ENCODE data around the gene KIF26B.

Gene KIF26B

GRCh38 chr1:245615001-245615400 lies 460.2 kb downstream of the KIF26B start:
- FAIRE-seq (no peak), DNase-seq (ENCODE audit: low spot score) (no peak)

- DNase-seq (ENCODE audit: low spot score) (no peak), FAIRE-seq (no peak)
Measured at GRCh38 chr1:245621589-245621988, 466.8 kb downstream of the KIF26B start.

- DNase-seq (ENCODE audit: low spot score), result no peak
Measured at GRCh38 chr1:245622332-245623014, 467.7 kb downstream of the KIF26B start.

GRCh38 chr1:245641384-245641783 lies 486.6 kb downstream of the KIF26B start:
- FAIRE-seq (no peak), DNase-seq (ENCODE audit: low spot score) (no peak)

More at GRCh38 chr1:245622332-245623014, 467.7 kb downstream of the KIF26B start:
- FAIRE-seq, result no peak

DNA sequence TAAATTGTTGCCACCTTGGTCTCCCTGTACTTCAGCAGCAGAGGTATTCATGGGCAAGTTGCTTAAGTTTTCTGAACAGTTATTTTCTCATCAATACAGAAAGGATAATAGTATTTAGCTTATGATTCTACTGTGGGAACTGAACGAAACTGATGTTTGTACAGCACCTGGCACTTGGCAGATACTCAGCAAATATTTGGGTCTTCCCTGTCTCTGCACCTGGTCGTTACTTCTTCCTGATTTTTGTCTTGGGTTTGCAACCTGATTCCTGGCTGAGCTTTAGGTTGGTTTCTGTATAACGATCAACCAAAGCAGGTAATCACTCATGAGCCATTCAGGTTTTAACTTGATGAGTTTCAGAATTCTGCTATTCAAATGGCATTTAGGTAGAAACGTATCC lies 490.6 kb downstream of the KIF26B start:
- FAIRE-seq, result no peak
- DNase-seq (ENCODE audit: low spot score), result no peak

- no peak for FAIRE-seq
- DNase-seq (ENCODE audit: low spot score), result no peak
Measured at GRCh38 chr1:245645894-245646293, 491.1 kb downstream of the KIF26B start.

- DNase-seq (ENCODE audit: low spot score) (no peak), FAIRE-seq (no peak)
Measured at GRCh38 chr1:245648749-245649522, 494.2 kb downstream of the KIF26B start.

DNA sequence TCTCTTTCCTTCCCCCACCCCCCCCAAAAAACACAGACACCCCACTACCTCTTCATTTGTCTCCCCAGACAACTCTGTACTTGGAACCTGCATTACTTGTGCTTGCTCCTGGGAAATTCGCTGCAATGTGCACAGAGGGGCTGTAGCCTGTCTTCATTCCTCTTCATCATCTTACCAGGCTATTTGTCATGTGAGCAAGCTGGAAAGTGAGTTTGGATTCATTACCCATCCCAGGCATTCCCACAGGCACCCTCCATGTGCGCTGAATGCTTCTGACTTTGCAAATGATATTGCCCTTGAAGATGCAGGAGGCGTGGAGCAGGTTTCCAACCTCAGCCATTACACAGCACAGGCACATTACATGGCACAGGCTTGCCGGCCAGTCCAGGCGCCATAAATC lies 494.9 kb downstream of the KIF26B start:
- no peak for DNase-seq (ENCODE audit: low spot score)

GRCh38 chr1:245650441-245650960 lies 495.7 kb downstream of the KIF26B start:
- no peak for FAIRE-seq
- no peak for DNase-seq (ENCODE audit: low spot score)

More for the DNA sequence above, 494.9 kb downstream of the KIF26B start:
- FAIRE-seq, result no peak

DNA sequence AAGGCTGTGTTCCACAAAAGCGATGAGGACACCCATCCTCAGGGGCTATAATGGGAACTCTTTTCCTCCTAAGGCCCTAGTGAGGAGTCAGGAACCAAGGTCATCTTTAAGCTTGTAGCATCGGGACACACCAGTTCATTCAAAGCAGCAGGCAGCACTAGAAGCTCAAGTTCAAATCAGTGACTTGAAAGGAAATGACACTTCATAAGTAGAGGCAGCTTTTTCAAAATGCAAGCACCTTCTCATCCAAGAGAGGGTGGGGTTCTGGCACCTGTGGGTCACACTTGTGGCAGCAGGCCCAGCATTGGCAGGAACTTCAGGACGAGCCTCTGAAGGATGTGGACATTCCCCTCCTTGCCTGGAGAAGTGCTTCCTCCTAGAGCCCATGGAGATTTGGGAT lies 496.3 kb downstream of the KIF26B start:
- DNase-seq (ENCODE audit: low spot score) (no peak), FAIRE-seq (no peak)

DNA sequence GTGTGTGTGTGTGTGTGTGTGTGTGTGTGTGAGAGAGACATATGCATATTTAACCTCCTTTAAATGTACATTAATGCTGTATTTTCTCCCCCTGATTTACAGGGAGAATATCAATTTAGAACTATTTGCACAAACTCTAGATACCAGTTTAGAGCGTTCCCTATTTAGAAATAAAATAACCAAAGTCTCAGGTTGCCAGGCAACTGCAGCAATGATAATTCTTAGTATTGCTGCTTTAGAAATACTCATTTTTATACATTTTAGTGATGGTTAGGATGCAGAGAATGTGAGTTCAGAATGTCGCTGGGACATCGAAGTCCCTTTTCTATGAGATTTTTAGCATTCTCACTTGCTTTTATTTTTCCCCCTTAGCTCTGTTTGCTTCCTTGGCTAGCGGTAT lies 497.3 kb downstream of the KIF26B start:
- FAIRE-seq (no peak), DNase-seq (ENCODE audit: low spot score) (no peak)

DNA sequence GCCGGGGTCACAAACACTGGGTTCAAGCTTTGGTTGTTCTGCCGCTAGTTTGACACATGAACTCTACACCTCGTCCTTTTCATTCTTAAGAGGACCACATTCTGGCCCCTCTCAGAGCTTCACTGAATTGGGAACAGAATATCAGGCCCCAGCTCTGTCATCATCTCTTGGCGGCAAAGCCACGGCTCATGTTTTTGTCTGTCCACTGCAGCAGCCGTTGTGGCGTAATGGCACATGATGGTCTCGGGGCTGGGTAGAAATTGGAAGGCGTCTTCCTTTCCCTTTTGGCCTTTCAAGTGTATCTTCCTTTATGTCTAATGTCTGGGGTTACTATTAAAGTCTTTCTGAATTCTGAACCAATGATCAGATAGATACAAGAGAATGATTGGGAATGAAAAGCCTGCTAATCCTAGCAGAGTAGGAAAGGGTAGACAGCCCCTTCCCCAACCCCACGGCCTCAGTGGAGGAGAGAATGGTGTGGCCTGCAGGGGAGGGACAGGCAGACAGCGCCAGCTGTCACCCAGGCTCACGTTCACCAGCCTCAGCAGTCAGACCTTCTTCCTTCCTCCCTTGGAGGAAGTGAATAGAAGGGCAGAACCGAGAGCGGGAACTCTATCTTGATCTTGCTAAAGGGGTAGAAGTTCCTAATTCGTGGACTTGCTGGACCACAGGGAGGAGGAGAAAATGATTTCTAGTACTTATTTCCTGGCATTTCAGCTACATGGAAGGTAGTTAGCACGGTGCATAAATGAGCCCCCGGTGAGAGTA lies 498.1 kb downstream of the KIF26B start:
- DNase-seq (ENCODE audit: low spot score), result no peak

DNA sequence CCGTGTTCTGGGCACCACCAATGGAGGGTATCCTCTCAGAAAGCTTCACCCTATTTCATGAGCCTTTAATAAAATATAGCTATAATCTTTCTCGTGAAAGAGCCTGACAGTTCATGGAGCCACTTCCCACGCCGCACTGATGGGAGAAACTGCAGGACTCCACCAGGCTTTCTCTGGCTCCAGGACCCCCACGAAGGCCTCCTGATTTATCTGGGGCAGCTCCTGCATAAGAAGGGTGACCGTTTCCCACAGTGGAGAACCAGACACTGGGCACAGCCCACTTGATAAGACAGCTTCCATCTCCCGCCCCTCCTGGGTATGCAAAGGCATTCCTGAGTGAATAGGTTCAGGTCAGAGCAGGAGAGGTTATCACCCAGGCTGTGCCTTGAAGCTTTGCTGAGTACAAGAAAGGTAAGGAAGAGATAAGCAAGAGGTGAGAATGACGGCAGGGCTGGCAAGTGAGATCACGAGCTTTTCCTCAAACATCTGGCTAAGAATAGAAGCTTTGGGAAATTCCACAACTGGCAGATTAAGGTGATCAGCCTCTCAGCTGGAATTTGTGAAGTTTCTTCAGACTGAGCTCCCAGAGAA lies 499.8 kb downstream of the KIF26B start:
- FAIRE-seq (no peak), DNase-seq (ENCODE audit: low spot score) (no peak)

More for the DNA sequence above, 498.1 kb downstream of the KIF26B start:
- no peak for FAIRE-seq

DNA sequence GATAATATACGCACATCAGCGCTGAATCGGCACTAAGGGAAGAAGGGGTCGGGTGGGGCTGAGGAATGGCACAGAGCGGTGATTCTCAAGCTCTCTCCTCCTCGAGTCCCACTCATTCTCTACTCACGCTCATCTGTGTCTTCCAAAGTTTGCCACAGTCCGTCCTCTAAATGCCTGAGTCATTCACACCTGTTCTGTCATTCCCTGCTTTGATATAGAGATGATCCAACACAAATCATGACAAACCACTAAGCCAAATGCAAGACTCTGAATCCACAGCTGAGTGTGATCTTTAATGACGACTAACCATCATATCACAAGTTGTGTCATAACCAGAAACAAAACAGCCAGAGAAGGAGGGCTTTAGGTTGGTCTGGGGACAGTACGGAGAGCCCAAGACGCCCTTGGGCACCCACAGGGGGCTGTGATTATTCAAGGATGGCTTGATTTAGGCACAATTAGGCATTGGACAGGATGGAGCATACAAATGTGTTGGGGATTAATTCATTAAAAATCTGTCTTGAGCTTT lies 501.5 kb downstream of the KIF26B start:
- FAIRE-seq (no peak), DNase-seq (ENCODE audit: low spot score) (no peak)

DNA sequence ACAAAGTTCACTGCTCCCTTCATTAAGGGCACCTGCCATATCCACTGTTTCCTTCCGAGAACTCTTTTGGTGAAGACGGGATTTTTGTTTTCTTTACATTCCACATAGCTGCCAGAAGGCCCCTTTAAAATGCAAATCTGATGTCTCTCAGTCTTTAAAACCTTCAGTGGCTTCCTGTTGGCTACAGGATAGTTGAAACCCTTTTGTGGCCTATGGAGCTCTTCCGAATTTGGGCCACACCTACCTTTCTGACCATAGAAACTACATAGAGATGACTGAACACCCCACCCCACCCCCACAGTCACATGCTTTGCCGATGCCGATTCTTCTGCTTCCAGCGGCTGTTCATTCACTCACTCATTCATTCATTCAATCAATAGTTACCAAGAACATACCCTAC lies 502.6 kb downstream of the KIF26B start:
- FAIRE-seq, result no peak
- no peak for DNase-seq (ENCODE audit: low spot score)

DNA sequence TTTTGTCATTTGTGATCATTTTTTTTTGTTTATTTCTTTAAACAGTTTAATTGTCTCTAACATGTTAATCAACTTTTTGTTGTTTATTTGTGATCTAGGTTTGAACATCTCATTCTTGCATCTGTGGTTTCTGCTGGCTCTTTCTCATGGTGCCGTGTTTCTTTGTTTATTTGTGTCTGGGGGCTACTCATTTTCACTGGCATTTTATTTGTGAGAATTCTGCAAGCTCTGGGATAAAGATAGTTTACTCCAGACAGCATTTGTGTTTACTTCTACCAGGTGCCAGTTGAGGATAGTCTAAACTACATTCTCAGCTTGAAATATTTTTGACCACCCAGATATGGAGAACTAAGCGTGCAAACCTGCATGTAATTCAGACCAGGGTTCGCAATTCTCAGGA lies 508.6 kb downstream of the KIF26B start:
- no peak for DNase-seq (ENCODE audit: low spot score)
- FAIRE-seq, result no peak

DNA sequence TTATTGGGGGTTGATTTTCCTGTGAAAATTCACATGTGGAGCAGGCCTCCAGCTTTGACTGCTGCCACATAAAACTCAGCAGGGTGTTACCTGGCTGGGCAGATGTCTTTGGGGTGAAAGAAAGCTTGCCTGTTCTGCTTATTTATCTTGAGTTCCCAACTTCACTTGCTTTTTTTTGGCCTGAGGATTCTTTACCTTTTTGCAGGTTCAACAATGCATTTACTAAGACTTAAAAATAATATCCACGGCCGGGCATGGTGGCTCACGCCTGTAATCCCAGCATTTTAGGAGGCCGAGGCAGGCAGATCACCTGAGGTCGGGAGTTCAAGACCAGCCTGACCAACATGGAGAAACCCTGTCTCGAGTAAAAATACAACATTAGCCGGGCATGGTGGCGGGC lies 509.1 kb downstream of the KIF26B start:
- DNase-seq (ENCODE audit: low spot score) (no peak), FAIRE-seq (no peak)

DNA sequence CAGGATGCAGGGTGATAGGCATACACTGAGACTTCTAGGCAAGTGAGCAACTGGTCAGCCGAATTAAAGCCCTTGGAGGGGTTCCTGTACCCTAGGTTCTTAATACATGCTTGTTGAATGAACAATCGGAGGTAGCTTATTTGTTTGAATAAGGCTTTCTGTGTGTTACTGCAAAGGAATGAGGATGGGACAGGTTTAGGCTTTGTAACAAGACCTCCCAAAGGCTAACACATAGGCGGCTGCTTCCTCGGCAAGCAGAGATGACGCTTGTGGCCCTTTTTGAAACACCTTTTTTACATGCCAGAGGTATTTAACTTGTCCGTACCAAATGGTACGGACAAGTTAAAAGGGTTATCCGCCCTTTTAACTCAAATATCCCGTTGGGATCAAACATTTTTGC lies 511.6 kb downstream of the KIF26B start:
- DNase-seq (ENCODE audit: low spot score), result no peak
- no peak for FAIRE-seq

- FAIRE-seq (no peak), DNase-seq (ENCODE audit: low spot score) (no peak)
Measured at GRCh38 chr1:245671349-245671748, 516.6 kb downstream of the KIF26B start.

- FAIRE-seq, result no peak
- DNase-seq (ENCODE audit: low spot score), result no peak
Measured at GRCh38 chr1:245671966-245672767, 517.4 kb downstream of the KIF26B start.

Measured in RCC 7860 (cell line).